H9 (cell line): ENCODE data around the gene CDC37L1. TPM values are rescaled to one million over a fixed set of nuclear protein-coding genes. Genes with fewer than 3 reads are reported as not detected.

Source experiments
- DNase-seq: peaks from one replicate; pipeline ENCODE4 v3.0.0-alpha.2; 2017
- H2AFZ ChIP-seq: one replicate; pipeline ENCODE4 v1.6.1; 2013; ENCODE audit warnings: mild to moderate bottlenecking, low read length, control low read depth, moderate library complexity
- H2AK5ac ChIP-seq: 2 replicates; pipeline ENCODE4 v1.6.1; 2013; ENCODE audit warnings: low read length, control low read depth, mixed read lengths; ENCODE audit not compliant: insufficient read length
- H2BK120ac ChIP-seq: one replicate; pipeline ENCODE4 v1.6.1; 2013; ENCODE audit warnings: low read depth, mild to moderate bottlenecking, low read length, control low read depth, inconsistent platforms; ENCODE audit not compliant: poor library complexity, severe bottlenecking
- H2BK12ac ChIP-seq: 2 replicates; pipeline ENCODE4 v1.6.1; 2013; ENCODE audit warnings: low read length, control low read depth, mixed read lengths, low read depth; ENCODE audit not compliant: insufficient read length
- H2BK15ac ChIP-seq: 2 replicates; pipeline ENCODE4 v1.6.1; 2013; ENCODE audit warnings: low read depth, low read length, control low read depth
- H2BK20ac ChIP-seq: one replicate; pipeline ENCODE4 v1.6.1; 2013; ENCODE audit warnings: low read depth, mild to moderate bottlenecking, low read length, control low read depth, inconsistent platforms; ENCODE audit not compliant: poor library complexity, severe bottlenecking
- H2BK5ac ChIP-seq: 2 replicates; pipeline ENCODE4 v1.6.1; 2013; ENCODE audit warnings: low read length, control low read depth, mixed read lengths; ENCODE audit not compliant: insufficient read length
- H3K14ac ChIP-seq: 2 replicates; pipeline ENCODE4 v1.6.1; 2013; ENCODE audit warnings: low read length, control low read depth; ENCODE audit not compliant: insufficient read depth
- H3K18ac ChIP-seq: 2 replicates; pipeline ENCODE4 v1.6.1; 2013; ENCODE audit warnings: low read depth, mild to moderate bottlenecking, mixed read lengths, low read length, control low read depth; ENCODE audit not compliant: insufficient read length
- H3K23ac ChIP-seq: 2 replicates; pipeline ENCODE4 v1.6.1; 2013; ENCODE audit warnings: low read length, control low read depth, mixed read lengths, low read depth; ENCODE audit not compliant: insufficient read length
- H3K23me2 ChIP-seq: 2 replicates; pipeline ENCODE4 v1.6.1; 2013; ENCODE audit warnings: low read depth, mild to moderate bottlenecking, mixed read lengths, low read length, control low read depth; ENCODE audit not compliant: insufficient read length, poor library complexity, severe bottlenecking
- H3K27ac ChIP-seq: 2 replicates; pipeline ENCODE4 v1.5.1; 2013; ENCODE audit warnings: low read length, control low read depth, mixed read lengths, low read depth; ENCODE audit not compliant: insufficient read length
- H3K27me3 ChIP-seq: 2 replicates; pipeline ENCODE4 v1.6.1; 2013; ENCODE audit warnings: low read length, control low read depth, inconsistent platforms; ENCODE audit not compliant: insufficient read depth
- H3K4ac ChIP-seq: 2 replicates; pipeline ENCODE4 v1.6.1; 2013; ENCODE audit warnings: low read depth, mild to moderate bottlenecking, control low read depth, inconsistent platforms, low read length, moderate library complexity
- H3K4me1 ChIP-seq: 2 replicates; pipeline ENCODE4 v1.6.1; 2013; ENCODE audit warnings: low read length, control low read depth, inconsistent platforms; ENCODE audit not compliant: insufficient read depth
- H3K4me2 ChIP-seq: 2 replicates; pipeline ENCODE4 v1.6.1; 2013; ENCODE audit warnings: low read length, control low read depth, mixed read lengths; ENCODE audit not compliant: insufficient read length, insufficient read depth
- H3K56ac ChIP-seq: 2 replicates; pipeline ENCODE4 v1.6.1; 2013; ENCODE audit warnings: low read depth, mild to moderate bottlenecking, mixed read lengths, low read length, control low read depth; ENCODE audit not compliant: insufficient read length
- H3K79me1 ChIP-seq: 2 replicates; pipeline ENCODE4 v1.6.1; 2013; ENCODE audit warnings: low read depth, mild to moderate bottlenecking, moderate library complexity, low read length, control low read depth, inconsistent platforms; ENCODE audit not compliant: insufficient read depth, poor library complexity, severe bottlenecking
- H3K79me2 ChIP-seq: 2 replicates; pipeline ENCODE4 v1.6.1; 2013; ENCODE audit warnings: low read length, control low read depth, inconsistent platforms; ENCODE audit not compliant: insufficient read depth
- H3K9ac ChIP-seq: 2 replicates; pipeline ENCODE4 v1.6.1; 2013; ENCODE audit warnings: low read length, control low read depth, mixed read lengths; ENCODE audit not compliant: insufficient read length; ENCODE audit errors: extremely low read depth
- H3K9me3 ChIP-seq: one replicate; pipeline ENCODE4 v1.6.1; 2013; ENCODE audit warnings: low read depth, low read length, inconsistent platforms; ENCODE audit not compliant: control insufficient read depth
- H3T11ph ChIP-seq: one replicate; pipeline ENCODE4 v1.6.1; 2013; ENCODE audit warnings: mild to moderate bottlenecking, low read length, control low read depth, inconsistent platforms
- H4K20me1 ChIP-seq: one replicate; pipeline ENCODE4 v1.6.1; 2013; ENCODE audit not compliant: control insufficient read depth, insufficient read length, insufficient read depth
- H4K5ac ChIP-seq: 2 replicates; pipeline ENCODE4 v1.6.1; 2013; ENCODE audit warnings: low read depth, mild to moderate bottlenecking, mixed read lengths, low read length, control low read depth; ENCODE audit not compliant: insufficient read length
- H4K8ac ChIP-seq: replicated peaks from 2 replicates; pipeline ENCODE4 v1.6.1; 2013; ENCODE audit warnings: low read length, control low read depth, mixed read lengths, low read depth; ENCODE audit not compliant: insufficient read length
- H4K91ac ChIP-seq: 2 replicates; pipeline ENCODE4 v1.6.1; 2013; ENCODE audit warnings: low read depth, mild to moderate bottlenecking, moderate library complexity, mixed read lengths, low read length, control low read depth; ENCODE audit not compliant: insufficient read length
- H3K27ac Mint-ChIP-seq, 3 experiments: 2 replicates in 2 of 3; 3 replicates in 1 of 3; pipeline ENCODE4 v1.8.0; 2020 to 2021; ENCODE audit warnings: mixed read lengths in 3 of 3, mild to moderate bottlenecking in 1 of 3, moderate library complexity in 1 of 3
- H3K27me3 Mint-ChIP-seq: 2 replicates; pipeline ENCODE4 v1.8.0; 2021; ENCODE audit warnings: low read depth, mild to moderate bottlenecking, moderate library complexity, mixed read lengths
- H3K36me3 Mint-ChIP-seq, 3 experiments: 2 replicates in 2 of 3; 3 replicates in 1 of 3; pipeline ENCODE4 v1.8.0; 2020 to 2021; ENCODE audit warnings: low read depth in 3 of 3, mixed read lengths in 3 of 3; ENCODE audit not compliant: insufficient read depth in 1 of 3
- H3K4me1 Mint-ChIP-seq, 2 experiments: 2 replicates each; pipeline ENCODE4 v1.8.0; 2020; ENCODE audit warnings: mixed read lengths in 2 of 2
- H3K4me3 Mint-ChIP-seq, 2 experiments: 2 replicates in 1 of 2; 3 replicates in 1 of 2; pipeline ENCODE4 v1.8.0; 2020 to 2021; ENCODE audit warnings: mild to moderate bottlenecking in 2 of 2, mixed read lengths in 2 of 2, moderate library complexity in 1 of 2
- H3K9me3 Mint-ChIP-seq, 2 experiments: 2 replicates in 1 of 2; 3 replicates in 1 of 2; pipeline ENCODE4 v1.8.0; 2020; ENCODE audit warnings: mild to moderate bottlenecking in 2 of 2, mixed read lengths in 2 of 2, moderate library complexity in 1 of 2
- CTCF ChIP-seq: fragments of 200-600 bp; sonication (generic); conservative IDR thresholded peaks from 3 replicates; pipeline ENCODE4 v1.8.0; 2021; ENCODE audit warnings: antibody characterized with exemption, mild to moderate bottlenecking
- WGBS: extraction: QIAGEN DNeasy Blood & Tissue Kit; methylation state at CpG from one replicate; pipeline ENCODE4 v1.1.7; 2013; ENCODE audit warnings: missing lambda C conversion rate, low lambda C conversion rate, mixed read lengths; ENCODE audit not compliant: insufficient read length; ENCODE audit errors: extremely low coverage; 5-methylcytosine and 5-hydroxymethylcytosine counted together
- total RNA-seq: library from RNA; stranded (reverse); gene quantifications from 2 replicates; pipeline ENCODE4 v1.2.1, GENCODE V29; 2021

The CDC37L1 gene
- total RNA-seq, 1 experiment from 2014 or later, result 17.6 TPM

- no peak overlapping the region for H3K4me2 ChIP-seq
- no peak overlapping the region for H4K91ac ChIP-seq
- H4K8ac ChIP-seq, result no peak overlapping the region
- H2BK5ac ChIP-seq, result no peak overlapping the region
- no peaks in the 10 kb centered on the region for H3K79me1 ChIP-seq
- no peak overlapping the region for H3K23ac ChIP-seq
- Mint-ChIP-seq H3K9me3 (no peaks in the 10 kb centered on the region), H3K36me3 (no peaks in the 10 kb centered on the region), H3K4me1 (peaks cover 11% of the 10 kb centered on the region in 2 experiments), H3K4me3 (no peak overlapping the region), H3K27ac (no peak overlapping the region), H3K27me3 (peaks cover 3% of the 10 kb centered on the region; the same call in 1 of the 2 replicates)
- H3K23me2 ChIP-seq, result no peaks in the 10 kb centered on the region
- no peak for TF ChIP-seq CTCF
- no peak overlapping the region for H2BK120ac ChIP-seq
- H3K56ac ChIP-seq, result no peak overlapping the region
- H4K20me1 ChIP-seq, result no peaks in the 10 kb centered on the region
- H2AK5ac ChIP-seq, result no peak overlapping the region
- no peaks in the 10 kb centered on the region for H3K9me3 ChIP-seq
- H3K4me1 ChIP-seq, result 0 out of 2 replicates have a peak, but pooled peaks cover 6% of the 10 kb centered on the region
- no peak for DNase-seq
- H3K27me3 ChIP-seq, result no peaks in the 10 kb centered on the region
- H3K4ac ChIP-seq, result no peak overlapping the region
- no peak overlapping the region for H2BK20ac ChIP-seq
- no peak overlapping the region for H2BK12ac ChIP-seq
- H3K9ac ChIP-seq, result no peak overlapping the region
- no peak overlapping the region for H3K14ac ChIP-seq
- no peak overlapping the region for H3T11ph ChIP-seq
- no CpG with 5 or more reads among the region's 1 CpG for WGBS
- H4K5ac ChIP-seq, result no peak overlapping the region
- no peak overlapping the region for H3K27ac ChIP-seq
- no peak overlapping the region for H3K18ac ChIP-seq
- no peak overlapping the region for H2BK15ac ChIP-seq
- H3K79me2 ChIP-seq, result no peaks in the 10 kb centered on the region
- no peak overlapping the region for H2AFZ ChIP-seq
Observed at GRCh38 chr9:4671737-4672136, 7.6 kb upstream of the CDC37L1 start.
